Panc1 (cell line): ENCODE data around the gene UPF3A.

Experiments used
- POLR2AphosphoS5 ChIP-seq: IDR thresholded peaks from 2 replicates; pipeline ENCODE4 v1.6.1; 2012; ENCODE audit warnings: mild to moderate bottlenecking, low read depth, low read length, moderate library complexity
- SIN3A ChIP-seq: IDR thresholded peaks from 2 replicates; pipeline ENCODE4 v1.6.1; 2012; ENCODE audit warnings: low read depth, mild to moderate bottlenecking, low read length, moderate library complexity, borderline replicate concordance; ENCODE audit not compliant: insufficient read depth
- TCF7L2 ChIP-seq: IDR thresholded peaks from 2 replicates; pipeline ENCODE4 v1.6.1; 2011; ENCODE audit warnings: mild to moderate bottlenecking, low read depth, low read length, inconsistent platforms
- TF ChIP-seq, protein P1 (sequence below): fragments of 450-650 bp; IDR thresholded peaks from 2 replicates; pipeline ENCODE4 v1.5.1; 2017; ENCODE audit warnings: mild to moderate bottlenecking
- TF ChIP-seq, protein P2 (sequence below), 2 experiments: IDR thresholded peaks; 2 replicates each; pipeline ENCODE4 v1.6.1; 2011 to 2012; ENCODE audit warnings: low read depth in 2 of 2, control low read depth in 1 of 2, low read length in 1 of 2, mild to moderate bottlenecking in 1 of 2, moderate library complexity in 1 of 2; ENCODE audit not compliant: insufficient read depth in 1 of 2

DNA sequence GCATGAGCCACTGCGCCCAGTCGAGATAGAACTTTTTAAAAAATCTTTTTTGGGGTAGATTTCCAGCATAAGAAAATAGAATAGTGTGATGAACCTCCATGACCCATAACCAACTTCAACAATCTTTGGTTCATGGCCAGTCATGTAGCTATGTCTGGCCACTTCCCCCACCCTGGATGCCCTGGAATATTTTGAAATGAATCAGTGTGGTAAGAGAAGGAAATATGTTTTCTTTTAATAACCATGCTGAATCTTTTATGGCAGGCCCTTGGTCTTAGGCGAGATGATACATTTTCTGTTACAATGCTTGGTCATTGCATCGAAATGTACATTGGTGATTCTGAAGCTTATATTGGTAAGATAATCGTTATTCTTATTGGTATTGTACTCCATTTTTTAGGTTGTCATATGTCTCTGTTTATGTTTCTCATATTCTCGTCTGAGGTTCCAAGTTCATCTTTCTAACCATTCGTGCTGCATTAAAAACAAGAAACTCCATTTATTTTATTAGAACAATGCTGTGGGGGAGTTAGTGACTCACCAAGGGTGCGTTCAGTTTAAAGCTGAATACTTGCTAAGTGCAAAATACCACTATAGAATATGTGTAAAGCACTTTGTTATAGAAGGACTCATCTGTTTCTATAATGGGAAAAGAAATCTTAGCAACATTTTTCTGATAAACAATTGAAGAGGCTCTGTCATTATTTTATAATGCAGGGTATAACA lies 16.4 kb upstream of the UPF3A start:
- TF ChIP-seq, protein P1, sequence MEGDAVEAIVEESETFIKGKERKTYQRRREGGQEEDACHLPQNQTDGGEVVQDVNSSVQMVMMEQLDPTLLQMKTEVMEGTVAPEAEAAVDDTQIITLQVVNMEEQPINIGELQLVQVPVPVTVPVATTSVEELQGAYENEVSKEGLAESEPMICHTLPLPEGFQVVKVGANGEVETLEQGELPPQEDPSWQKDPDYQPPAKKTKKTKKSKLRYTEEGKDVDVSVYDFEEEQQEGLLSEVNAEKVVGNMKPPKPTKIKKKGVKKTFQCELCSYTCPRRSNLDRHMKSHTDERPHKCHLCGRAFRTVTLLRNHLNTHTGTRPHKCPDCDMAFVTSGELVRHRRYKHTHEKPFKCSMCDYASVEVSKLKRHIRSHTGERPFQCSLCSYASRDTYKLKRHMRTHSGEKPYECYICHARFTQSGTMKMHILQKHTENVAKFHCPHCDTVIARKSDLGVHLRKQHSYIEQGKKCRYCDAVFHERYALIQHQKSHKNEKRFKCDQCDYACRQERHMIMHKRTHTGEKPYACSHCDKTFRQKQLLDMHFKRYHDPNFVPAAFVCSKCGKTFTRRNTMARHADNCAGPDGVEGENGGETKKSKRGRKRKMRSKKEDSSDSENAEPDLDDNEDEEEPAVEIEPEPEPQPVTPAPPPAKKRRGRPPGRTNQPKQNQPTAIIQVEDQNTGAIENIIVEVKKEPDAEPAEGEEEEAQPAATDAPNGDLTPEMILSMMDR: no peak
- TF ChIP-seq, protein P2, sequence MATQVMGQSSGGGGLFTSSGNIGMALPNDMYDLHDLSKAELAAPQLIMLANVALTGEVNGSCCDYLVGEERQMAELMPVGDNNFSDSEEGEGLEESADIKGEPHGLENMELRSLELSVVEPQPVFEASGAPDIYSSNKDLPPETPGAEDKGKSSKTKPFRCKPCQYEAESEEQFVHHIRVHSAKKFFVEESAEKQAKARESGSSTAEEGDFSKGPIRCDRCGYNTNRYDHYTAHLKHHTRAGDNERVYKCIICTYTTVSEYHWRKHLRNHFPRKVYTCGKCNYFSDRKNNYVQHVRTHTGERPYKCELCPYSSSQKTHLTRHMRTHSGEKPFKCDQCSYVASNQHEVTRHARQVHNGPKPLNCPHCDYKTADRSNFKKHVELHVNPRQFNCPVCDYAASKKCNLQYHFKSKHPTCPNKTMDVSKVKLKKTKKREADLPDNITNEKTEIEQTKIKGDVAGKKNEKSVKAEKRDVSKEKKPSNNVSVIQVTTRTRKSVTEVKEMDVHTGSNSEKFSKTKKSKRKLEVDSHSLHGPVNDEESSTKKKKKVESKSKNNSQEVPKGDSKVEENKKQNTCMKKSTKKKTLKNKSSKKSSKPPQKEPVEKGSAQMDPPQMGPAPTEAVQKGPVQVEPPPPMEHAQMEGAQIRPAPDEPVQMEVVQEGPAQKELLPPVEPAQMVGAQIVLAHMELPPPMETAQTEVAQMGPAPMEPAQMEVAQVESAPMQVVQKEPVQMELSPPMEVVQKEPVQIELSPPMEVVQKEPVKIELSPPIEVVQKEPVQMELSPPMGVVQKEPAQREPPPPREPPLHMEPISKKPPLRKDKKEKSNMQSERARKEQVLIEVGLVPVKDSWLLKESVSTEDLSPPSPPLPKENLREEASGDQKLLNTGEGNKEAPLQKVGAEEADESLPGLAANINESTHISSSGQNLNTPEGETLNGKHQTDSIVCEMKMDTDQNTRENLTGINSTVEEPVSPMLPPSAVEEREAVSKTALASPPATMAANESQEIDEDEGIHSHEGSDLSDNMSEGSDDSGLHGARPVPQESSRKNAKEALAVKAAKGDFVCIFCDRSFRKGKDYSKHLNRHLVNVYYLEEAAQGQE (IDR thresholded peaks at IDR 0.05; ENCODE audit: insufficient read depth in 1 of 2, low read depth in 2 of 2, low read length in 1 of 2): no peak
- TF ChIP-seq POLR2AphosphoS5: no peak
- TF ChIP-seq SIN3A: no peak
- no peak for TF ChIP-seq TCF7L2
